Measurements from ENCODE around the gene ETV2.

DNA sequence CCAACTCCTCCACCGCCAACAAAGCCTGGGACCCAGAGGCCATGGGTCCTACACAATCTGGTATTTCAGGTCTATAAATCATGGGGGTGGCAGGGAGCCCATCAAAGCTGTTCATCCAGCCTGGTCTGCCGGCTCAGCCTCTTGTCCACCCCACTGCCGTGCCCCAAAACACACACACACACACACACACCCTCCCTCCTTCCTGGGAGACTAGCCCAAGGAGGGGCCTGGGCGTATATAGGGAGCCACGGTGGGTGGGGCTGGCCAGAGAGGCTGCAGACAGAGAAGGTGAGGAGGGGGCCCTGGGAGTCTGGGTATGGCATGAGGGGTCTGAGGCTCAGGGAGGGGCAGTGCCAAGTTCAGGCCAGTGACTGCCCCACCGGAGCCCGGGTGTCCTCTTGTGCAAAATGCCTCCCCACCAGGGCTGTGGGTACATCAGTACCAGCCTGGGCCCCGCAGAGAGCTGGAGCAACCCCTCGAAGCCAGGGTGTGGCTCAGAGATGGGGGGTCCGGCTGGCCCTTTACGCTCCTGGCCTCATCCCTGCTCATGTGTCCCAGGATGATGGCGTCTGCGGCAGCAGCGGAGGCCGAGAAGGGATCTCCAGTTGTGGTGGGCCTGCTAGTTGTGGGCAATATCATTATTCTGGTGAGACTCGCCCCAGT, 24.8 kb downstream of the ETV2 start, which contains the start of gene UPK1A:
- TF ChIP-seq, protein P1, sequence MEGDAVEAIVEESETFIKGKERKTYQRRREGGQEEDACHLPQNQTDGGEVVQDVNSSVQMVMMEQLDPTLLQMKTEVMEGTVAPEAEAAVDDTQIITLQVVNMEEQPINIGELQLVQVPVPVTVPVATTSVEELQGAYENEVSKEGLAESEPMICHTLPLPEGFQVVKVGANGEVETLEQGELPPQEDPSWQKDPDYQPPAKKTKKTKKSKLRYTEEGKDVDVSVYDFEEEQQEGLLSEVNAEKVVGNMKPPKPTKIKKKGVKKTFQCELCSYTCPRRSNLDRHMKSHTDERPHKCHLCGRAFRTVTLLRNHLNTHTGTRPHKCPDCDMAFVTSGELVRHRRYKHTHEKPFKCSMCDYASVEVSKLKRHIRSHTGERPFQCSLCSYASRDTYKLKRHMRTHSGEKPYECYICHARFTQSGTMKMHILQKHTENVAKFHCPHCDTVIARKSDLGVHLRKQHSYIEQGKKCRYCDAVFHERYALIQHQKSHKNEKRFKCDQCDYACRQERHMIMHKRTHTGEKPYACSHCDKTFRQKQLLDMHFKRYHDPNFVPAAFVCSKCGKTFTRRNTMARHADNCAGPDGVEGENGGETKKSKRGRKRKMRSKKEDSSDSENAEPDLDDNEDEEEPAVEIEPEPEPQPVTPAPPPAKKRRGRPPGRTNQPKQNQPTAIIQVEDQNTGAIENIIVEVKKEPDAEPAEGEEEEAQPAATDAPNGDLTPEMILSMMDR (IDR thresholded peaks at IDR 0.05; ENCODE audit: insufficient read depth, low read length, poor library complexity, severe bottlenecking): no peak
- TF ChIP-seq EZH2phosphoT487 (conservative IDR thresholded peaks at IDR 0.05; ENCODE audit: low read length): no peak
